ENCODE measurements around the gene SAMD10. TPM values are rescaled to one million over a fixed set of nuclear protein-coding genes. Genes with fewer than 3 reads are reported as not detected.

Gene SAMD10
- total and polyA plus RNA-seq, 2 of the 8 experiments (the other 6 are each of a cell fraction or from before 2014, with no cell fraction given) = 3.0 to 5.2 TPM

DNA sequence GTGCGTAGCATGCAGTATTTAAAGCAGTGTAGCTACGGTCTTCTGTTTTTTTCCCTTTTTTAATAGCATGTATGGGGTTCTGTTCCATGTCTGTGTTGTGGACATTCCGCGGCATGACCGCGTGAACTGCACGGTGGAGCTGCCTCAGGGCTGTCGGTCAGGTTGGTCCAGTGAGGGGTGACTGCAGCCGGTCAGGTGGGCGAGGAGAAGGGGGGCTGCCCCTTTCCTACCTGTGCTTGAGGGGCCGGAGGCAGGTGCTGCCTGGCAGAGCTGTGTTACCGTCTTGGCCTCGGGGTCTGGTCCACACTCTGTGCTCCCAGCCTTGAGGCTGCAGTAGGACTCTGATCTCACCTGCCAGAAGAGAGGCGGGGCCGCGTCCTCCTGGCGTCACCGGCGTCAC lies 47.7 kb downstream of the SAMD10 start:
- no peak overlapping the region for H3K23ac ChIP-seq (ENCODE audit: insufficient read length)
- no peak overlapping the region for H2BK15ac ChIP-seq (ENCODE audit: low read length)
- TF ChIP-seq SIN3A (conservative IDR thresholded peaks at IDR 0.05 in 1 of 2, IDR thresholded peaks at IDR 0.05 in 1 of 2; ENCODE audit: low read depth in 1 of 2, low read length in 2 of 2) (no peak), SRF (IDR thresholded peaks at IDR 0.05; ENCODE audit: low read depth, low read length) (no peak), RXRA (IDR thresholded peaks at IDR 0.05; ENCODE audit: insufficient read depth, low read depth, low read length) (no peak), YY1 (IDR thresholded peaks at IDR 0.05; ENCODE audit: low read depth, low read length) (no peak), CBX5 (IDR thresholded peaks at IDR 0.05; ENCODE audit: low read depth, low read length) (no peak), RFX5 (IDR thresholded peaks at IDR 0.05; ENCODE audit: borderline replicate concordance, low read depth, low read length) (no peak), GABPA (IDR thresholded peaks at IDR 0.05; ENCODE audit: borderline replicate concordance, insufficient read depth, low read length) (no peak), SP2 (IDR thresholded peaks at IDR 0.05; ENCODE audit: low read length) (no peak), POU5F1 (IDR thresholded peaks at IDR 0.05; ENCODE audit: low read depth, low read length) (no peak), CEBPB (IDR thresholded peaks at IDR 0.05; ENCODE audit: low read depth, low read length) (no peak), POLR2A (IDR thresholded peaks at IDR 0.05; ENCODE audit: control extremely low read depth in 1 of 2, low read depth in 2 of 2, low read length in 2 of 2) (no peak), BACH1 (IDR thresholded peaks at IDR 0.05; ENCODE audit: low read length) (no peak)
- TF ChIP-seq, protein P1, sequence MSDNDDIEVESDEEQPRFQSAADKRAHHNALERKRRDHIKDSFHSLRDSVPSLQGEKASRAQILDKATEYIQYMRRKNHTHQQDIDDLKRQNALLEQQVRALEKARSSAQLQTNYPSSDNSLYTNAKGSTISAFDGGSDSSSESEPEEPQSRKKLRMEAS (IDR thresholded peaks at IDR 0.05) = no peak
- TF ChIP-seq, protein P2, sequence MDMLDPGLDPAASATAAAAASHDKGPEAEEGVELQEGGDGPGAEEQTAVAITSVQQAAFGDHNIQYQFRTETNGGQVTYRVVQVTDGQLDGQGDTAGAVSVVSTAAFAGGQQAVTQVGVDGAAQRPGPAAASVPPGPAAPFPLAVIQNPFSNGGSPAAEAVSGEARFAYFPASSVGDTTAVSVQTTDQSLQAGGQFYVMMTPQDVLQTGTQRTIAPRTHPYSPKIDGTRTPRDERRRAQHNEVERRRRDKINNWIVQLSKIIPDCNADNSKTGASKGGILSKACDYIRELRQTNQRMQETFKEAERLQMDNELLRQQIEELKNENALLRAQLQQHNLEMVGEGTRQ (IDR thresholded peaks at IDR 0.05; ENCODE audit: low read length) = no peak
- H2AK5ac ChIP-seq (ENCODE audit: low read depth, low read length) = no peak overlapping the region
- H4K5ac ChIP-seq (ENCODE audit: insufficient read length, low read depth, low read length) = no peak overlapping the region
- H2BK120ac ChIP-seq (replicated peaks; ENCODE audit: low read depth, low read length) = no peak overlapping the region
- no peak overlapping the region for H2BK20ac ChIP-seq (ENCODE audit: low read length)
- H4K20me1 ChIP-seq (replicated peaks in 1 of 2; ENCODE audit: control insufficient read depth in 1 of 2, insufficient read depth in 2 of 2, low read length in 2 of 2) = peaks cover 6 to 16% of the 10 kb centered on the region in 2 experiments
- no peak overlapping the region for H4K91ac ChIP-seq (replicated peaks; ENCODE audit: insufficient read length, low read length)
- no peak overlapping the region; the same call in 1 of the 2 replicates for H4K8ac ChIP-seq (ENCODE audit: extremely low read depth, insufficient read depth, low read length)
- H3K23me2 ChIP-seq (ENCODE audit: low read depth, low read length) = no peaks in the 10 kb centered on the region
- no peak overlapping the region for H3K4me3 ChIP-seq (ENCODE audit: extremely low read depth in 1 of 4, insufficient read depth in 2 of 4, low read depth in 3 of 4, low read length in 4 of 4)
- ChIA-PET CTCF (ENCODE audit: partially characterized antibody) (interaction anchor here (0.8 to 7.7 kb wide), 7 partner anchors 8 to 105 kb away, joined by 3 to 58 read pairs (median 4); no protein-coding TSS in a partner anchor), POLR2A (ENCODE audit: partially characterized antibody) (no interaction called here)
- no peaks in the 10 kb centered on the region for H3K9me3 ChIP-seq (ENCODE audit: insufficient read depth in 2 of 2, low read depth in 1 of 2, low read length in 1 of 2)
- H3K4me2 ChIP-seq (ENCODE audit: insufficient read depth in 1 of 2, low read depth in 2 of 2, low read length in 2 of 2) = no peak overlapping the region
- WGBS, 2 experiments (ENCODE audit: extremely low coverage in 1 of 2, insufficient coverage in 1 of 2, insufficient read length in 1 of 2, insufficient replicate concordance in 2 of 2, low coverage in 1 of 2, low lambda C conversion rate in 2 of 2, missing lambda C conversion rate in 1 of 2) = 95% methylated on average over 19 of the region's 19 CpGs; no CpG with 5 or more reads in 1 of the 2 experiments
- no peak overlapping the region for H2AFZ ChIP-seq (ENCODE audit: low read length)
- no peak overlapping the region for H3K56ac ChIP-seq (replicated peaks; ENCODE audit: insufficient read length, low read depth, low read length)
- no peak overlapping the region for H2BK12ac ChIP-seq (ENCODE audit: low read depth, low read length)
- H3K4me1 ChIP-seq (replicated peaks in 1 of 4; ENCODE audit: control insufficient read depth in 3 of 4, insufficient read depth in 4 of 4, low read length in 3 of 4) = no peaks in the 10 kb centered on the region
- no peak overlapping the region for H3K9ac ChIP-seq (replicated peaks in 1 of 4; ENCODE audit: extremely low read depth in 1 of 4, low read depth in 3 of 4, low read length in 3 of 4)
- H3K79me2 ChIP-seq (ENCODE audit: control insufficient read depth in 1 of 2, insufficient read depth in 2 of 2, low read length in 2 of 2) = no peaks in the 10 kb centered on the region
- H3K79me1 ChIP-seq (ENCODE audit: low read depth, low read length) = 0 out of 2 replicates have a peak, but pooled peaks cover 2% of the 10 kb centered on the region
- H3K4ac ChIP-seq (replicated peaks; ENCODE audit: insufficient read length, low read depth, low read length) = no peak overlapping the region
- DNase-seq (ENCODE audit: low read depth in 1 of 2, low spot score in 2 of 2) = no peak
- H3K27ac ChIP-seq (ENCODE audit: low read depth, low read length) = no peak overlapping the region
- H3K27me3 ChIP-seq (replicated peaks in 1 of 4; ENCODE audit: control insufficient read depth in 3 of 4, extremely low read depth in 1 of 4, insufficient read depth in 3 of 4, low read length in 3 of 4) = no peaks in the 10 kb centered on the region
- H3K18ac ChIP-seq (ENCODE audit: extremely low read depth, low read length) = no peak overlapping the region
- H2BK5ac ChIP-seq (ENCODE audit: low read depth, low read length) = no peak overlapping the region
- H3K36me3 ChIP-seq (ENCODE audit: control insufficient read depth in 2 of 4, insufficient read depth in 4 of 4, low read length in 3 of 4) = peaks cover 2 to 28% (median 18%) of the 10 kb centered on the region in 4 experiments; a peak in 6 of 8 replicates
- H3K14ac ChIP-seq (ENCODE audit: insufficient read length) = no peak overlapping the region
- no peak for FAIRE-seq

All from H1 (cell line).